K562 (cell line): ENCODE data around the gene ZNF541. TPM values are rescaled to one million over a fixed set of nuclear protein-coding genes. Genes with fewer than 3 reads are reported as not detected.

Experiments used
- FOXA1 ChIP-seq: fragments of 450-650 bp; IDR thresholded peaks from 2 replicates; pipeline ENCODE4 v1.6.1; 2016; ENCODE audit warnings: mild to moderate bottlenecking, borderline replicate concordance
- FOXA3 ChIP-seq, 2 experiments: fragments of 450-650 bp in 1 of 2; sonication (generic) in 1 of 2; formaldehyde crosslinking; IDR thresholded peaks in 1 of 2; conservative IDR thresholded peaks in 1 of 2; 2 replicates each; pipeline versions ENCODE4 v1.4.0 to v1.8.0; 2020 to 2022; ENCODE audit warnings: mild to moderate bottlenecking in 2 of 2, missing genetic modification reagents in 1 of 2
- MEF2D ChIP-seq: conservative IDR thresholded peaks from 2 replicates; pipeline ENCODE4 v1.6.1; 2016; ENCODE audit warnings: low read depth, missing genetic modification characterization, missing compliant biosample characterization
- POLR2G ChIP-seq: fragments of 200-400 bp; formaldehyde crosslinking; IDR thresholded peaks from 2 replicates; pipeline ENCODE4 v1.6.1; 2017; ENCODE audit warnings: low read depth, mild to moderate bottlenecking, antibody characterized with exemption, low read length, moderate library complexity
- RBM22 ChIP-seq: fragments of 200-400 bp; formaldehyde crosslinking; IDR thresholded peaks from 2 replicates; pipeline ENCODE4 v1.6.1; 2018; ENCODE audit warnings: low read length, low read depth; ENCODE audit not compliant: poor library complexity, severe bottlenecking
- RFX1 ChIP-seq: fragments of 450-650 bp; IDR thresholded peaks from 2 replicates; pipeline ENCODE4 v1.6.1; 2016; ENCODE audit warnings: mild to moderate bottlenecking, moderate library complexity
- STAT5B ChIP-seq: fragments of 250-450 bp; sonication (Bioruptor Pico); IDR thresholded peaks from 2 replicates; pipeline ENCODE4 v1.8.0; 2021; ENCODE audit warnings: mild to moderate bottlenecking, inconsistent platforms
- TEAD2 ChIP-seq: fragments of 450-650 bp; IDR thresholded peaks from 2 replicates; pipeline ENCODE4 v1.6.1; 2016; ENCODE audit warnings: missing genetic modification characterization, control low read depth, missing compliant biosample characterization
- ZNF778 ChIP-seq: fragments of 450-650 bp; formaldehyde crosslinking; IDR thresholded peaks from 2 replicates; pipeline ENCODE4 v1.4.0; 2020; ENCODE audit warnings: mild to moderate bottlenecking, moderate library complexity
- polyA plus RNA-seq, 8 experiments: library from polyadenylated mRNA; depleted of rRNA in 4 of 8; stranded (reverse) in 5 of 8; unstranded in 3 of 8; fragments of >200 nt; fragmentation: Nextera tagmentation in 2 of 8; fragmentation: Illumina TruSeq in 1 of 8; extraction: Ambion mirVana in 2 of 8; extraction: Trizol in 1 of 8; gene quantifications; 2 replicates each; pipeline versions ENCODE4 v1.2.1 to v1.2.3, GENCODE V29; 2011 to 2014; ENCODE audit warnings: inconsistent platforms in 1 of 8, missing spikeins in 1 of 8
- total RNA-seq, 7 experiments: library from RNA; depleted of rRNA in 6 of 7; stranded (reverse); fragments of >200 nt in 6 of 7; fragmentation: Illumina TruSeq in 2 of 7; extraction: Trizol in 2 of 7; gene quantifications; 2 replicates each; pipeline versions ENCODE4 v1.2.1 to v1.2.3, GENCODE V29; 2011 to 2021; ENCODE audit warnings: low replicate concordance in 1 of 7
- TF ChIP-seq, protein P1 (sequence below): conservative IDR thresholded peaks from 2 replicates; pipeline ENCODE4 v1.6.1; 2011; ENCODE audit warnings: low read depth, mild to moderate bottlenecking, low read length; ENCODE audit not compliant: control insufficient read depth
- TF ChIP-seq, protein P2 (sequence below): sonication (generic); IDR thresholded peaks from 2 replicates; pipeline ENCODE4 v1.6.1; 2016
- TF ChIP-seq, protein P3 (sequence below), 2 experiments: fragments of 450-650 bp in 1 of 2; sonication (generic) in 1 of 2; formaldehyde crosslinking in 1 of 2; IDR thresholded peaks; 2 replicates each; pipeline versions ENCODE4 v1.7.1 to v1.9.0; 2016 to 2022; ENCODE audit warnings: inconsistent platforms in 1 of 2, mild to moderate bottlenecking in 1 of 2, missing genetic modification reagents in 1 of 2

Gene ZNF541
- total and polyA plus RNA-seq, 9 of the 15 experiments (the other 6 are each of a cell fraction or from before 2014, with no cell fraction given) = 0.04 to 0.11 (median 0.05) TPM; not detected in 1

DNA sequence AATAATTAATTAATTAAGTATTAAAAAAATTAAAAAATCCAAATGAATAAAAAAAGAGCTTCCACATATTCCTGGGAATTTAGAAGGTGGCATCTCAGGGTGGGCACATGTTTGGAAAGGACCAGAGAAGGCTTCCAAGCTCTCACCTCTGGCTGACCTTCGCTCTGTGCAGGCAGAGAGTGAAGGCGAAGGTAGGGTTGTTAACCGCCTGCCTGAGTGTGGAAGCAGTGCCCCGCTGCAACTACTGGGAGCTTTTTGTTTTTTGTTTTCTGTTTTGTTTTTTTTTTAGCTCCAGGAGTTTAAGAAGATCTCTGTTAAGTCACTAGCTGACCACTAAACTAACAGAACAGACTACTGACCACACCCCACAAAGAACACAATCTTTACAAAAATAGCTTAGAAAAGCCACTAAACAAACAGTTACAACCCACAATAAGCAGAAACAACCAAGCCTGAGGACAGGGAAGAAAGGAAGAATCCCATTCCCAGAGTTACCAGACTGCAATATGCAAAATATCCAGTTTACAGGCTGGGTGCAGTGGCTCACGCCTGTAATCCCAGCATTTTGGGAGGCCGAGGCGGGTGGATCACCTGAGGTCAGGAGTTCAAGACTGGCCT, 11.4 kb downstream of the ZNF541 start (continued):
- TF ChIP-seq, protein P1, sequence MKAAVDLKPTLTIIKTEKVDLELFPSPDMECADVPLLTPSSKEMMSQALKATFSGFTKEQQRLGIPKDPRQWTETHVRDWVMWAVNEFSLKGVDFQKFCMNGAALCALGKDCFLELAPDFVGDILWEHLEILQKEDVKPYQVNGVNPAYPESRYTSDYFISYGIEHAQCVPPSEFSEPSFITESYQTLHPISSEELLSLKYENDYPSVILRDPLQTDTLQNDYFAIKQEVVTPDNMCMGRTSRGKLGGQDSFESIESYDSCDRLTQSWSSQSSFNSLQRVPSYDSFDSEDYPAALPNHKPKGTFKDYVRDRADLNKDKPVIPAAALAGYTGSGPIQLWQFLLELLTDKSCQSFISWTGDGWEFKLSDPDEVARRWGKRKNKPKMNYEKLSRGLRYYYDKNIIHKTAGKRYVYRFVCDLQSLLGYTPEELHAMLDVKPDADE = no peak
- TF ChIP-seq, protein P2, sequence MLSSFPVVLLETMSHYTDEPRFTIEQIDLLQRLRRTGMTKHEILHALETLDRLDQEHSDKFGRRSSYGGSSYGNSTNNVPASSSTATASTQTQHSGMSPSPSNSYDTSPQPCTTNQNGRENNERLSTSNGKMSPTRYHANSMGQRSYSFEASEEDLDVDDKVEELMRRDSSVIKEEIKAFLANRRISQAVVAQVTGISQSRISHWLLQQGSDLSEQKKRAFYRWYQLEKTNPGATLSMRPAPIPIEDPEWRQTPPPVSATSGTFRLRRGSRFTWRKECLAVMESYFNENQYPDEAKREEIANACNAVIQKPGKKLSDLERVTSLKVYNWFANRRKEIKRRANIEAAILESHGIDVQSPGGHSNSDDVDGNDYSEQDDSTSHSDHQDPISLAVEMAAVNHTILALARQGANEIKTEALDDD = no peak
- no peak for TF ChIP-seq RBM22
- TF ChIP-seq, protein P3, sequence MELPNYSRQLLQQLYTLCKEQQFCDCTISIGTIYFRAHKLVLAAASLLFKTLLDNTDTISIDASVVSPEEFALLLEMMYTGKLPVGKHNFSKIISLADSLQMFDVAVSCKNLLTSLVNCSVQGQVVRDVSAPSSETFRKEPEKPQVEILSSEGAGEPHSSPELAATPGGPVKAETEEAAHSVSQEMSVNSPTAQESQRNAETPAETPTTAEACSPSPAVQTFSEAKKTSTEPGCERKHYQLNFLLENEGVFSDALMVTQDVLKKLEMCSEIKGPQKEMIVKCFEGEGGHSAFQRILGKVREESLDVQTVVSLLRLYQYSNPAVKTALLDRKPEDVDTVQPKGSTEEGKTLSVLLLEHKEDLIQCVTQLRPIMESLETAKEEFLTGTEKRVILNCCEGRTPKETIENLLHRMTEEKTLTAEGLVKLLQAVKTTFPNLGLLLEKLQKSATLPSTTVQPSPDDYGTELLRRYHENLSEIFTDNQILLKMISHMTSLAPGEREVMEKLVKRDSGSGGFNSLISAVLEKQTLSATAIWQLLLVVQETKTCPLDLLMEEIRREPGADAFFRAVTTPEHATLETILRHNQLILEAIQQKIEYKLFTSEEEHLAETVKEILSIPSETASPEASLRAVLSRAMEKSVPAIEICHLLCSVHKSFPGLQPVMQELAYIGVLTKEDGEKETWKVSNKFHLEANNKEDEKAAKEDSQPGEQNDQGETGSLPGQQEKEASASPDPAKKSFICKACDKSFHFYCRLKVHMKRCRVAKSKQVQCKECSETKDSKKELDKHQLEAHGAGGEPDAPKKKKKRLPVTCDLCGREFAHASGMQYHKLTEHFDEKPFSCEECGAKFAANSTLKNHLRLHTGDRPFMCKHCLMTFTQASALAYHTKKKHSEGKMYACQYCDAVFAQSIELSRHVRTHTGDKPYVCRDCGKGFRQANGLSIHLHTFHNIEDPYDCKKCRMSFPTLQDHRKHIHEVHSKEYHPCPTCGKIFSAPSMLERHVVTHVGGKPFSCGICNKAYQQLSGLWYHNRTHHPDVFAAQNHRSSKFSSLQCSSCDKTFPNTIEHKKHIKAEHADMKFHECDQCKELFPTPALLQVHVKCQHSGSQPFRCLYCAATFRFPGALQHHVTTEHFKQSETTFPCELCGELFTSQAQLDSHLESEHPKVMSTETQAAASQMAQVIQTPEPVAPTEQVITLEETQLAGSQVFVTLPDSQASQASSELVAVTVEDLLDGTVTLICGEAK (IDR thresholded peaks at IDR 0.05) = no peak
- TF ChIP-seq, protein P3 (CRISPR knock-in tag; IDR thresholded peaks at IDR 0.05) = no peak
- TF ChIP-seq TEAD2 (tag) = no peak
- TF ChIP-seq MEF2D (tag) = peak; percentile 68
- no peak for TF ChIP-seq STAT5B (CRISPR knock-in tag)
- TF ChIP-seq POLR2G = no peak
- no peak for TF ChIP-seq RFX1
- TF ChIP-seq FOXA1 = 0 out of 2 replicates have a peak, but pooled peaks have one; percentile 29
- TF ChIP-seq ZNF778 (CRISPR knock-in tag) = no peak
- peak in 1 of 2 experiments; percentile 81; a peak in 2 of 4 replicates for TF ChIP-seq FOXA3 (CRISPR knock-in tag; conservative IDR thresholded peaks at IDR 0.05 in 1 of 2, IDR thresholded peaks at IDR 0.05 in 1 of 2)
